ENCODE data around the gene TRMT6. TPM values are rescaled to one million over a fixed set of nuclear protein-coding genes. Genes with fewer than 3 reads are reported as not detected.

Gene TRMT6
- total RNA-seq, 1 donor from 2014 or later = 11.9 TPM

- Mint-ChIP-seq H3K36me3 (no peaks in the 10 kb centered on the region), H3K27ac (no peak overlapping the region), H3K4me1 (ENCODE audit: unreplicated experiment) (no peaks in the 10 kb centered on the region), H3K4me3 (no peak overlapping the region), H3K27me3 (peaks cover 39% of the 10 kb centered on the region), H3K9me3 (no peaks in the 10 kb centered on the region)
- TF ChIP-seq, protein P1, sequence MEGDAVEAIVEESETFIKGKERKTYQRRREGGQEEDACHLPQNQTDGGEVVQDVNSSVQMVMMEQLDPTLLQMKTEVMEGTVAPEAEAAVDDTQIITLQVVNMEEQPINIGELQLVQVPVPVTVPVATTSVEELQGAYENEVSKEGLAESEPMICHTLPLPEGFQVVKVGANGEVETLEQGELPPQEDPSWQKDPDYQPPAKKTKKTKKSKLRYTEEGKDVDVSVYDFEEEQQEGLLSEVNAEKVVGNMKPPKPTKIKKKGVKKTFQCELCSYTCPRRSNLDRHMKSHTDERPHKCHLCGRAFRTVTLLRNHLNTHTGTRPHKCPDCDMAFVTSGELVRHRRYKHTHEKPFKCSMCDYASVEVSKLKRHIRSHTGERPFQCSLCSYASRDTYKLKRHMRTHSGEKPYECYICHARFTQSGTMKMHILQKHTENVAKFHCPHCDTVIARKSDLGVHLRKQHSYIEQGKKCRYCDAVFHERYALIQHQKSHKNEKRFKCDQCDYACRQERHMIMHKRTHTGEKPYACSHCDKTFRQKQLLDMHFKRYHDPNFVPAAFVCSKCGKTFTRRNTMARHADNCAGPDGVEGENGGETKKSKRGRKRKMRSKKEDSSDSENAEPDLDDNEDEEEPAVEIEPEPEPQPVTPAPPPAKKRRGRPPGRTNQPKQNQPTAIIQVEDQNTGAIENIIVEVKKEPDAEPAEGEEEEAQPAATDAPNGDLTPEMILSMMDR (conservative IDR thresholded peaks at IDR 0.05) = no peak
- no peak for DNase-seq (ENCODE audit: extremely low spot score, unreplicated experiment)
These were observed 24.8 kb downstream of the TRMT6 start for GRCh38 chr20:5925551-5925950.

- Mint-ChIP-seq H3K36me3 (no peaks in the 10 kb centered on the region), H3K9me3 (no peaks in the 10 kb centered on the region), H3K27ac (no peak overlapping the region), H3K4me3 (no peak overlapping the region), H3K27me3 (peaks cover 21% of the 10 kb centered on the region), H3K4me1 (ENCODE audit: unreplicated experiment) (no peaks in the 10 kb centered on the region)
- DNase-seq (ENCODE audit: extremely low spot score, unreplicated experiment) = no peak
- TF ChIP-seq, protein P1 (conservative IDR thresholded peaks at IDR 0.05) = no peak
These were observed 26.8 kb downstream of the TRMT6 start for GRCh38 chr20:5923493-5923892.

- TF ChIP-seq, protein P1 (conservative IDR thresholded peaks at IDR 0.05) = no peak
- Mint-ChIP-seq H3K36me3 (no peaks in the 10 kb centered on the region), H3K27me3 (peaks cover 21% of the 10 kb centered on the region), H3K27ac (no peak overlapping the region), H3K4me3 (no peak overlapping the region), H3K9me3 (no peaks in the 10 kb centered on the region), H3K4me1 (ENCODE audit: unreplicated experiment) (no peaks in the 10 kb centered on the region)
- no peak for DNase-seq (ENCODE audit: extremely low spot score, unreplicated experiment)
These were observed 29.8 kb downstream of the TRMT6 start for GRCh38 chr20:5920581-5920980.

- TF ChIP-seq, protein P1 (conservative IDR thresholded peaks at IDR 0.05) = no peak
- Mint-ChIP-seq H3K27me3 (peaks cover 24% of the 10 kb centered on the region), H3K4me3 (no peak overlapping the region), H3K27ac (no peak overlapping the region), H3K9me3 (no peaks in the 10 kb centered on the region), H3K36me3 (no peaks in the 10 kb centered on the region), H3K4me1 (ENCODE audit: unreplicated experiment) (no peaks in the 10 kb centered on the region)
- DNase-seq (ENCODE audit: extremely low spot score, unreplicated experiment) = no peak
These were observed 30.4 kb downstream of the TRMT6 start for GRCh38 chr20:5919626-5920544.

- H3K4me1 Mint-ChIP-seq (ENCODE audit: unreplicated experiment) = no peaks in the 10 kb centered on the region
- DNase-seq (ENCODE audit: extremely low spot score, unreplicated experiment) = no peak
- H3K27ac Mint-ChIP-seq = no peak overlapping the region
- H3K9me3 Mint-ChIP-seq = no peaks in the 10 kb centered on the region
- no peak overlapping the region for H3K4me3 Mint-ChIP-seq
- TF ChIP-seq, protein P1 (conservative IDR thresholded peaks at IDR 0.05) = no peak
- H3K36me3 Mint-ChIP-seq = no peaks in the 10 kb centered on the region
- peaks cover 28% of the 10 kb centered on the region for H3K27me3 Mint-ChIP-seq
These were observed 31.3 kb downstream of the TRMT6 start for GRCh38 chr20:5918856-5919625.

Measured in type B pancreatic cell (in vitro differentiated cells).